Superior temporal gyrus (tissue), 1 donor: ENCODE measurements around the gene POC5.
A peak's percentile ranks its signal among the peaks of the same experiment; 100 is the strongest.
"Not testable (repeated sequence)": the region's sequence is repeated elsewhere in the genome, so short reads cannot be mapped to it uniquely, and the experiment has no call there.

Experiments used
- DNase-seq: peaks from one replicate; pipeline ENCODE4 v3.0.0-alpha.2; 2016; ENCODE audit errors: extremely low spot score

The POC5 gene

DNA sequence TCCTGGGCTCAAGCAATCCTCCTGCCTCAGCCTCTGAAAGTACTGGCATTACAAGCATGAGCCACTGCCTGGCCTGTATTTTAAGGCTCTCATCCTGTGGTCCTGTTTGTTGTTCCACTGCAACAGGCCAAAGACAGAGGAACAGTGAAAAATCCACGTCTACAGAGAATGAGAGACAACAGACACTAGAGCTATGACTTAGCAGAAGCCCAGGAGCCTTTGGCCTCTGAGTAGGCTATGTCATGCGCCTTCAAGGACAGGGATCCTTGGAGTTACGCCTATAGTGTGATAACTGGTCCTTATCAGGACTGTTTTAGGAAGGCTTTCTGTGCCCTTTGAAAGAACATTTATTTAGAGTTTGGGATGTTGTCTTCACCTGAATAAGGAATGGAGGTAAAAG lies 10.5 kb downstream of the POC5 start:
- no peak for DNase-seq

DNA sequence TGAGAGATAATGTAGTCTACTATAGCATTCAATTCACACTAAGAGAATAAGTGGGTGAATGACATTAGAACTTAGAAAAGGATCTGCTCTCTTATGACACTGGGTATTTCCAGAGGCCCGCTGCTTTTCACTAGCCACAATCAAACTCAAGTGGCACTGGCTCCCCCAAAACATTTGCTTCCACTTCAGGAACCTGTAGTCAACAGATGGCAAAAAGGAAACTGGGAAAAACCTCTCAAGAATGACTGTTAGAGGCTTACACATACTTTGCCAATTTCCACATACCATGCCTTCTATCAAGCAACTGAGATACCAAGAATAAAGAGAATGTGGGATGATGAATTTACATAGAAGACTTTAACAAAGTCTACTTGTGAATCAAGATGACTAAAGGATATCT lies 11.2 kb downstream of the POC5 start:
- DNase-seq: peak; percentile 47

DNA sequence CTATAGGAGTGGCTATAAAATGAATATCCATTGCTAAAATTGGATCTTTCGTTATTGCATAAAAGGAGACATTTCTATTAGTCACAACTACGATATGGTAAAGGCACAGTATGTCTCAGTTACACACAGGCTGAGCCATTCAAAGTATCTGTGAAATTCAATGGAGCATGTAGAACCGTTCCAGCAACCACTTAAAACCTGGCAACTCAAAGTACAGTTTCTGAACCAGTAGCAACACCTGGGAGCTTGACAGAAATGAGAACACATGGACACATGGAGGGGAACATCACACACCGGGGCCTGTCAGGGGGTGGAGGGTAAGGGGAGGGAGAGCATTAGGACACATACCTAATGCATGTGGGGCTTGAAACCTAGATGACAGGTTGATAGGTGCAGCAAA lies 15.4 kb downstream of the POC5 start:
- DNase-seq: no peak

DNA sequence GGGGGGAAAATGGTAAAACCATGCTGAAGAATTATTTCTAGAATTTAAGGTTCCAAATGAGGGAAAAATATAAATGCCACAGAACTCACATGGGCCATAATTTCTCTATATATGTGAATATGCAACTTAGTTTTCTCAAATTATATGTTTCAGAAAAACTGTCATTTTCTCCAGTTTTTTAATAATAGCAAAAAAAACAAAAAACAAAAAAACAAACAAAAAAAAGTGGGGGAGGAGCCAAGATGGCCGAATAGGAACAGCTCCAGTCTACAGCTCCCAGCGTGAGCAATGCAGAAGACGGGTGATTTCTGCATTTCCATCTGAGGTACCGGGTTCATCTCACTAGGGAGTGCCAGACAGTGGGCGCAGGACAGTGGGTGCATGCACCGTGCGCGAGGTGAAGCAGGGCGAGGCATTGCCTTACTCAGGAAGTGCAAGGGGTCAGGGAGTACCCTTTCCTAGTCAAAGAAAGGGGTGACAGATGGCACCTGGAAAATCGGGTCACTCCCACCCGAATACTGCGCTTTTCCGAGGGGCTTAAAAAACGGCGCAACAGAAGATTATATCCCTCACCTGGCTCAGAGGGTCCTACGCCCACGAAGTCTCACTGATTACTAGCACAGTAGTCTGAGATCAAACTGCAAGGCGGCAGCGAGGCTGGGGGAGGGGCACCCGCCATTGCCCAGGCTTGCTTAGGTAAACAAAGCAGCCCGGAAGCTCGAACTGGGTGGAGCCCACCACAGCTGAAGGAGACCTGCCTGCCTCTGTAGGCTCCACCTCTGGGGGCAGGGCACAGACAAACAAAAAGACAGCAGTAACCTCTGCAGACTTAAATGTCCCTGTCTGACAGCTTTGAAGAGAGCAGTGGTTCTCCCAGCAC lies 21.5 kb downstream of the POC5 start:
- not testable (repeated sequence) for DNase-seq

DNA sequence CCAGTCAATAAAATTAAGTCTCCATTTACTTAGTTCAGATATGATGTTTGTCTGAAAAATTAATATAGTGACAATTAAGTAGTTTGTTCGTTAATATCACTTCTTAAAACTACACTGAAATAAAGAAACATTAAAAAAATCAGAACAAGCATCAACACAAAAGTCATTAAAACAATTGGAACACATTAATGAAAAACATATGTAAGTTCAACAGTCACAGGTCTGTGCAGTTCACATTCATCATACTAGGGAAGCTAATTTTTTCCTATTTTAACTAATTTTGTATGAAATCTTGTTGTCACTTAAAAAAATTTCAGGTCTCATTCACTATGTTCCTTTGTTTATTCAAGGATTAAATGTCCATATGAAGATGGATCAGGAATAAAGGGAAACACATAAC lies 22.5 kb downstream of the POC5 start:
- DNase-seq: no peak

DNA sequence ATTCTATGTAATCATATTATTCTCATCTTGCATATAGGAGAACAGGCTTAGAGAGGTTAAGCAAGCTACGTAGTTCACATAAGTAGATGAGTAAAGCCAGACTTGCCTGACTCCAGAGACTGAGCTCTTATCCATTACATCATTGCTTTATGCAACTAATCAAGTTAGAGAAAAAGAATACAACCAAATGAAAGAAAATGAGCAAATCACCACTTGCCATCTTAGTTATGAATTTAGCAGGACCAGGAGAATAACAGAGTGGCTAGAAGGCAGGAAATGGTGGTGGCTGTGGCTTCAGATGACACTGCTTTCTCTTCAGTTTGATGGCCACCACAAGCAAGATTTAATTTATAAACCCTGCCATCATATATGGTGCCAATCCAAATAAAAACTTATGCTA lies 26.6 kb downstream of the POC5 start:
- DNase-seq: no peak

DNA sequence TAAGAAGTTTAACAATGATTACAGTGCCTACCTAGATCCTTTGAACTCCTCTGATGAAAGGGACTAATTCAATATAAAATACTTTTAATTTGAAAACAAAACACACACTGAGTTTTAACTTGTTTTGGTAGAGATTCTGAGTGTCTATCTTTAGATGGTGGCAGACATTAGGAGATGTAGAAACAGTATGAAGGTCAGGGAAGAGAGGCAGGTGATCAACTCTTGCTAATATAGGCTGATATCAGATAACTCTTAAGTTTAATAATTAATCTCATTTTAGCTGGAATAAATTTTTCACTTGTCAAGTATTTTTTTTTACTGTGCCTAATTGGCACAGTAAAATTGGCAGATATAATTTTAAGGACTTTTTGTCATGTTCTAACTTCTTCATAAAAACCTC lies 30.8 kb downstream of the POC5 start:
- DNase-seq: no peak

DNA sequence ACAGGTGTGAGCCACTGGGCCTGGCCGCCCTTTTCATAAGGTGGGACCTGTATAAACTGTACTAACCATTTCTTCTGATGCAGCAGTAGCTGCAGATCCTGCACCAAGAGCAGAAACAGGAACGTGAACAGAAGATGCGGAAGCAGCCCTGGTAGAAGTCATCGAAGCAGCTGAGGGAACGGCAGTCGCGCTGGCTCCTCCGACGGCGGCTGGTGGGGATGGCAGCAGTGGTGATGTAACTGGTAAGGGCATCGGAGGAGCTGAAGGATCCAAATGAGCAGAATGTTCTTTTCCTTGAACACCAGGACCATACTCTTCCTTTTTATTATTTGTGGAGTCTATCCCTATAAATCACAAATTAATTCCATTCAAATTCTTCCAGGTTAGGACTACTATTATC lies 32.1 kb downstream of the POC5 start:
- no peak for DNase-seq

DNA sequence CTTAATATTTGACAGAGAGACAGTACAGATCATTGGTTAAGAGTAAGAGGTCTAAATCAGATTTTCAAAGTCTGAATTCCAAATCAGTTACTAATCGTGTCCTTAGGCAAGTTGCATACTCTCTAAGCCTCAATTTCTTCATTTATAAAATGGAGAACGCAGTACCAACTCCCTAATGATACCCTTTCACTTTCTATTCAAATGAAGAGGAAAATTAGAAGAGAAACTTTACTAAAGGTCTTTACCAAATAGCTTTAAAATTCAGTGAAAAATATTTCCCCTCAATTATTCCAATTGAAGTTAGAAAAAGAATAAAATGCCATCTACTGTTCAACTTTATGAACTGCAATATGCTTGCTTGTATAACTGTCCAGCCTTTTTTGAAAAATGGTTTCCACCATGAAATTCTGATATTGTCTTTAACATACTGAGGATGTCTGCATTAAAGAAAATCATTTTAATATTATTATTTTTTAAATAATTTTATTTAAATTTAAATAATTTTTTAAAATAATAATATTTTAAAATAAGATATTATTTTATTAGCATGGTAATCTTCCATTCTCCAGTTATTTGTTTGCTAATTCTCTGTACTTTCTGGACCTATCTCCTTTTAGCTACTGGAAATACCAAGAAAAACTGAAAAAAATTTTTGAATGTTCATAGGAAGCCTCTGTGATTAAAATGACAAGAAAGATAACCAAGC lies 36.0 kb downstream of the POC5 start:
- DNase-seq: peak; percentile 94

DNA sequence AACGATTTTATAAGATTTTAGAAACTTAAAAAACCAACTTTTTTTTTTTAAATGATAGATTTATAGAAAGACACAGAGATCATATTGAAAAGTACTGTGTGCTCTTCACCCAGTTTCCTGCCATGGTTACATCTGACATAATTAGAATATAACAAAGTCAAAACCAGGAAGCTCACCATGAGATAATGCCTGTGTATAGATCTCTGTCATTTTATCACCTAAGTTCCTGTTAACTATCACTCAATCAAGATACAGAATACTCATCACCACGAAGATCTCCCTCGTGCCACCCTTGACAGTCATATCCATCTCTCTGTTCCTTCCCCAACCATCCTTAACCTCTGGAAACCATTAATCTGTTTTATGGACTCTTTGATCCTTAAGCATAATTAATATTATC lies 39.1 kb downstream of the POC5 start:
- DNase-seq: no peak

DNA sequence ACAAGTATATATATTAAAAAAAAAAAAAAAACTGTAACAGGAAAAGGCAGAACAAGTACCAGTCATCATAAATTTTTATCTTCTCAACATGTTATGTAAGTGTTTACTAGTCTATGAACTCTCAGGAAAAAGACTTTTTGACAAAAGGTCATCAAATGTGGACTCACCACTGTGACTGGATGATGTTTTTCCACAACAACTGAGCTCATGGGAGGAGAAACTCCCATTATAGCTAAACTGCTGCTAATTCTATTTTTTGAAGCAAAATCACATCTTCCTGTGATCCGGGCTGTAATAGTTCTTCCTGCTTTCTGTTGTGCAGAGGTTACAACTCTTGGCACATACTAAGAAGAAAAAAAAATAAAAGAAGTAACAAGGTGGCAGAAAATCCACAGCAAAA lies 39.6 kb downstream of the POC5 start:
- DNase-seq: no peak

DNA sequence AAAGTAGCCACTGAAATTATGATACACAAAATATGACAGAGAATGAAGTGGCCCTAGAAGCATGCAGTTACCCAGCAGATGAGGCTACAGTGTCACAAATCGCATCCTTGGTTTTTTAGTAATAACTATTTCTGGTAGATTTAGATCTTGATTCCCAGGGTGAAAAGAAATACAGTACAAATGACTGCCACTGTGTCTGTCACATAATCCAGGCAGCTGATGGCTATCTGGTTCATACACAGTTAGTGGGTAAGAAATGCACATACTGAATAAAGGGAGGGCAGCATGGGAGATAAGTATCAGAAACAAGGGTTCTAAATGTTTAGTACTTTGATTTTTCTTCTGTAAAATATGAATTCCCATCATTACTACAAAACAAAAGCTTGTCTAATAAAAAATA lies 41.5 kb downstream of the POC5 start:
- no peak for DNase-seq

DNA sequence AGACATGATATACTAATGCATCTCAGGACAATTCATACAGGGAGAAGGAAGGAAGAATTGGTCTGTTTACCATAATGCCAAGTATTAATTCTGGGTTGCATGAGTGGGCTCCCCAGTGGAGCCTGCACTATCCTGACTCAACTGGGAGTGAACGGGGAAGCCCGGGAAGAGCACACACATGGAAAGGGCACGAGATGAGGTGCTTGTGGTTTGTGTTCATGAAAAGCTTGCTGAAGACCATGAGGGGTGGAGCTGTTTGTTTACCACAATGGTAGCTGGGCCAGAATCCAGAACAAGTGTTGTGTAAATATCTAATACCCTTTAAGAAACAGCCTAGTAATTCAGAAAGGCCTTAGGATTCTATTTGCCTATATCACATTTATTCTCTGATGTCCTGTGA lies 44.6 kb downstream of the POC5 start:
- DNase-seq: no peak

DNA sequence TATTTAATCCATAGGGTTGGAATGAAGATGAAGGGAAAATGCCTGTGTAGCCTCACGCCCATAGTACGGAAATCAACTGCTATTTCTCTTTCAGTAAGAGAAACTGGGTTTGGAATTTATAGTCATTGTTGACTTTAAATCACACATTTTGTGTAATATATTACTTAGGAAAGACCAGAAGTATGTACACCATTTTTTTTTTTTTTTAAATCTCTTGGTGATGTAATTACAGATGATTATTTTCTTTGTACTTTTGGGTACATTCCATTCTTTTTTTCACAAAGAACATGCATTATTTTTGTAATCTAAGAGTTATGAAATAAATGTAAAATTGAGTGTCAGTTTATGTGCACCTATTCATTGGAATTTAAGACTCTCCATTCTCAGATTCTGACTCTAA lies 45.7 kb downstream of the POC5 start:
- DNase-seq: no peak

DNA sequence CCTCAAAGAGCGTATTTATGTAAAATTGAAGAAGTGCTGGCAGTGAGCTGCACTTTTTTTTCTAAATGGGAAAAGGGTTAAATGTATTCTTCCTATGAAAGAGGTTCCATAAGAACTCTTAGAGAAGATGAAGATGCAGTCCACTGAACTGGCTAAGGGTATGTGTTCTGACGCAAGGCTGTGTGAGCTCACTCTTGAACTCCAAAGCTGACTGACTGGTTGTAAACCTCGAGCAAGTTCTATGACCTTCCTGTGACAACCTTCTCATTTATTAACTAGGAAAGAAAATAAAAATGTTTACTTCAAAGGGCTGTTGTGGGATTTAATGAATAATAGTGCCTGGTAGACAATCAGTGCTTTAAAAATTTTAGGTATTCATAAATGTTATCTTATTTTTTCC lies 46.7 kb downstream of the POC5 start:
- no peak for DNase-seq

DNA sequence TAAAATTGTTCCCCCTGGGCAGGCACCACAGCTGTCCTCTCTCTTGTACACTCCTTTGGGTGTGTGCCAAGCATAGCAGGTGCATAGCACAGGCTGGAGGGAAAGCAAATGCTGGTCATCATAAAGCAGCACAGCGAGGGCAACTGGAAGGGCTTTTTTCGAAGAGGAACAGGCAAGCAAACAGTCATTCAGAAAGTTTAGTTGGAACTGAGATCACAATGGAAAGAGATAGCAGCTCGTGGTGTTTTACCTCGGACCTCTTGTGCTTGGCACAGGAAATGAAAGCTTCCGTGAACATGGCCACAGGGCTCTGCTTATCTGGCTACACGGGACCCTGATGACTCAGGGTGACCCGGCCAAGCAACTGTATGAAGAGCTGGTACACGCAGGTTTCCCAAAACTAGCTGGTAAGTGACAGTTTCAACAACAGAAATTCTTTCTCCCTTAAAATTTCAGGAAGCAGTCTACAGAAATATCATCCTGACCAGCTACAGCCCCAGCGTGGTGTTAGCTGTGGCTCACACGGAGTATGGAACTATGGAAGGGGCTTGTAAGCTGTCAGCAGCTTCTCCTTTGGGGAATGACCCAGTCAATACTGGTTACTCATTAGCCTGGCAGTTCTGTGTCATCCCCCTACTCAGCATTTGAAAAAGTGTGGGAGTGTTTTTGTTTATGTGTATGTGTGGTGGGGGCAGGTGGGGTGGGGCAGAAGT lies 48.1 kb downstream of the POC5 start:
- no peak for DNase-seq

DNA sequence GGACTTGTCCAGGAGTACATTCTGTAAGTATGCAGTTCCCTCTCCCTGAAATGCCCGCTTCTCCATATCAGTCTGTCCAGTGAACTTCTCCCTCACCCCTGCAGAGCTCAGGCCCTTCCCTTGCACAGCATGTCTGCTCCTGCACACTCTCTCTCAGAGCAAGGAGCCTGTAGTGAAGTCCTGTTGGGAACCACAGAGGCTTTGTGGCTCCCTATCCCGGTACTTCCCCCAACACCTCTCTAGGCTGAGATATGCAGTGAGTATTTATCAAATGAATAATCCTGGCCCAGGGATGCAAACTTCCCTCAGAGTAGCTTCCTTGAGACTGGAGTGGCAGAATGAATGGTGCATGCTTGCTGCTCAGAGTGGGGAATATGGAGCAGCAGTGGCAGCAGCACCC lies 48.8 kb downstream of the POC5 start:
- DNase-seq: no peak

DNA sequence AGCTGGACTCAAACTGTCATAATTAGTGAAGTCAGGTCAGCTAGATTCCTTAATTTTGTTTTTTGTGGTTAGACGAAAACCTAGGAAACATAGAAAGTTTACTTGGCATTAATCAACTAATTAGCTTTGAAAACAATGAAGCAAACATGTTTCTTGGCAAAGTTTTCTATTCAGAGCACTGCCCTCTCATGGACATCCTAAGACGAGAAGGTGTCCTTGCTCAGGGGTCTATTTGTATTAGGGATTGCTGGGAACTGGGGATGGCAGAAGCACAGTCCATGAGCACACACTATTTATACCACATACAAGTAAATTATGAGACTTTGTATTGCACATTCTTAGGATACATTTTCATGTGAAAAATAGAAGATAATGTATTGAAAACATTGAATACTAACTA lies 49.7 kb downstream of the POC5 start:
- DNase-seq: no peak

DNA sequence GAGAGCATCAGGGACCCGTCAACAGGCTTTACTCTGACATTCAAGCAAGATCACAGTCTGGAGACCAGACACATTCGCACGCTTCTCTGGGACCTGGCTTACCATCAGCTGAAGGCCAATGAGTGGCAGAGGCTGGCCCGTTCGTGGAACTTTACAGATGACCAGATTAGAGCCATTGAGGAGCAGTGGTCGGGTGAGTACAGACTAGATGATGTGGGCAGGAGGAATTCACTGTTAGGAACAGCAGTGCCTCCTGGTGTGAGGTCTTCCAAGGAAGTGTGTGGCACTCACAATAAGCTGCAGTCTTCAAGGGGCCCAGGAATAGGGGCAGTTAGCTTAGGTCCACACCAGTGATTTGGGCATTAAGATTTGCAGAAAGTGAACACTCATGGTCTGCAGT lies 50.4 kb downstream of the POC5 start:
- DNase-seq: no peak

DNA sequence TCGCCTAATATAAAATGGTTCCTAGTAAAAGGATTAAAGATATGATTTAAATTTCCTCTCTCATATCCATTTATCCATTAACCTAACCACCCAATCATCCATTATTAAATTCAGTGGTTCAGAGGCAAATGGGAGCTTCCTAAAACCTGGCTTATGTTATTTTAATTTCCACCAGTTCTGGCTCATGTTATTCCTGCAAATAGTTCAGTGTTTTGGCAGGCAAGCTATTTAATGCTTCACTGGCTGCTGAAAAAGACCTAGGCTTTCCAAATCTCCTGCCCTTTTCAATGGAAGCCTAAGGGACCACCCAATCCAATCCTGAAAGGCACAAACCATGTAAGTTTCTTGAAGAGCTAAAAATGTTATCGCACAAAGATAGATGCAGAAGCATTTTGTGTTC lies 52.3 kb downstream of the POC5 start:
- no peak for DNase-seq

DNA sequence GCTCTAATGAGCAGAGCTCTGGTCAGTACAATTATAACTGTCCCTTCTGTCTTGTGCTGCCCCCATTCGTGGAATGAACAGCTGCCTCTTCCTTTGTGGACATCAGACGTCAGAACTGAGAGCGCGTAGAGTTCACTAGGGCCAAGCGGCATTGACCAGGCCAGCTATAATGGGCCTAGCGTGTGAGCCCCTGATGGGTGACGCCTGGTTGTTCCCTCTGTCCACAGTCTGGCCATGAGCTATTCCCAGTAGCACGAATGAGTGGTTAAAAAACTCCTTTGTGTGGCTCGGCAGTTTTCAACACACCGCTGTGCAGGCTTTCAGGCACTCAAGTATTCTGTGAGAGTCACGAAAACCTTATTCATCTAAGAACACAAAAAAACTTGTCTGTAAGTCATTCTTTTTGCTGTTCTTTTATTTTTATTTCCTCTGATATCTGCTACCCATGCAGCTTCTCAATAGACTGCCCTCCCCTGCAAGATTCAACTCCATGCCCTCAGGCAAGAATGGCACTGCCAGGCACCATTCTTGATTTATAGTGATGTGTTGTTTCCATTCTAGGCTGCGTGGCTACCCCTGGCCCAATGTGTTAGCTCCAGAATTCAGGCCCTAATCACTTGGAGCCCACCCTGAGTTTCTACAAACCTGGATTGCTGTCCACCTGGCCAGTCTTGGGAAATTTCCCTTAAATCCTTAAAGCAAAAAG lies 53.5 kb downstream of the POC5 start:
- DNase-seq: peak; percentile 39

DNA sequence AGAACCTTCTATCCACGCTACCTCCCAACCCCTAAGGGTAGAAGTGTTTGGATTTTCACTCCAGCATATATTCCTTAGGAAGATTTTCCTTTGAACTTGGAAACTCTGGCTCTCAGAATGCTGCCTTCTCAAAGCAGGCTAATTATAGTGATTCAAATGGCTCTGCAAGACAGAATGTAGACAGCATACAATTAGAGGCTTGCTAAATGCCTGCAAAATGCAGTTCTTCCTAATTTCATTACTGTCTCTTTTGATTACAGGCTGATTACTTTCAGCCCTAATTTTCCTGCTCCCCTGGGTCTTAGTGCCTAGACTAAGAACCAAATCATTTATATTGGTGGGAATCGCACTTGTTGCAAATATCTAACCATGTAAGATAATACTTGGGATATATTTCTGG lies 55.2 kb downstream of the POC5 start:
- DNase-seq: no peak
